Esophagus muscularis mucosa (tissue), 4 donors: ENCODE data around the gene NACC1. TPM values are rescaled to one million over a fixed set of nuclear protein-coding genes. Genes with fewer than 3 reads are reported as not detected.

Experiments used
- DNase-seq: peaks from one replicate; pipeline ENCODE4 v3.0.0-alpha.2; 2017; ENCODE audit errors: extremely low spot score
- H3K27ac ChIP-seq, 4 donors: fragments of 200-600 bp; sonication (generic); replicated peaks in 1 of 4; 1 replicate in 3 of 4; 2 replicates in 1 of 4; pipeline ENCODE4 v1.5.1; 2016 to 2019; ENCODE audit warnings: mild to moderate bottlenecking in 1 of 4
- H3K27me3 ChIP-seq, 4 donors: fragments of 200-600 bp; sonication (generic); one replicate each; pipeline versions ENCODE4 v1.5.1 to v1.6.0; 2016 to 2019
- H3K36me3 ChIP-seq, 4 donors: fragments of 200-600 bp; sonication (generic); one replicate each; pipeline ENCODE4 v1.5.1; 2016 to 2019
- H3K4me1 ChIP-seq, 4 donors: fragments of 200-600 bp; sonication (generic); one replicate each; pipeline ENCODE4 v1.5.1; 2016 to 2019
- H3K4me3 ChIP-seq, 4 donors: fragments of 200-600 bp; sonication (generic); 1 replicate in 2 of 4; 2 replicates in 2 of 4; pipeline ENCODE4 v1.5.1; 2016 to 2019; ENCODE audit warnings: mild to moderate bottlenecking in 4 of 4, moderate library complexity in 1 of 4
- H3K9me3 ChIP-seq, 4 donors: fragments of 200-600 bp; sonication (generic); 1 replicate in 3 of 4; 2 replicates in 1 of 4; pipeline ENCODE4 v1.5.1; 2016 to 2019
- CTCF ChIP-seq, 3 experiments: fragments of 200-600 bp in 2 of 3; fragments of 450-650 bp in 1 of 3; sonication (generic) in 2 of 3; IDR thresholded peaks; one replicate each; pipeline ENCODE4 v1.5.1; 2017 to 2019; ENCODE audit warnings: antibody characterized with exemption in 3 of 3, mild to moderate bottlenecking in 2 of 3, moderate library complexity in 1 of 3
- EP300 ChIP-seq: sonication (generic); formaldehyde crosslinking; IDR thresholded peaks from one replicate; pipeline ENCODE4 v1.6.1; 2017; ENCODE audit warnings: antibody characterized with exemption
- POLR2A ChIP-seq: fragments of 450-650 bp; IDR thresholded peaks from one replicate; pipeline ENCODE4 v1.6.1; 2017; ENCODE audit warnings: antibody characterized with exemption, moderate library complexity, mild to moderate bottlenecking, low read depth
- POLR2AphosphoS5 ChIP-seq, 2 donors: sonication (generic); formaldehyde crosslinking; IDR thresholded peaks; one replicate each; pipeline ENCODE4 v1.6.1; 2017; ENCODE audit warnings: antibody characterized with exemption in 2 of 2
- WGBS: methylation state at CpG from one replicate; pipeline ENCODE4 v1.1.5; 2018; 5-methylcytosine and 5-hydroxymethylcytosine counted together
- intact Hi-C: fragments of 100-400 bp; cut with DNase I; formaldehyde crosslinking; loops from one replicate; pipeline ENCODE4 v1.15.1; 2023
- total RNA-seq, 4 donors: library from RNA; depleted of rRNA; stranded (reverse); fragments of >200 nt; gene quantifications; one replicate each; pipeline versions ENCODE4 v1.1.0 to v1.2.1, GENCODE V29; 2016

The NACC1 gene
- total RNA-seq, 4 donors from 2014 or later, result 24.5 to 61.6 (median 29.6) TPM

GRCh38 chr19:13119627-13120026 is 1.6 kb downstream of the NACC1 start:
- Histone ChIP-seq H3K4me1 (peaks cover 39 to 62% (median 57%) of the 10 kb centered on the region in 4 donors), H3K27ac (peak overlapping the region in 1 of 4 donors; percentile 68), H3K27me3 (no peaks in the 10 kb centered on the region), H3K36me3 (peaks cover 0 to 16% (median 10%) of the 10 kb centered on the region in 4 donors), H3K4me3 (peak overlapping the region; percentile 67 to 97 (median 94)), H3K9me3 (no peaks in the 10 kb centered on the region)
- 60% methylated on average over 5 of the region's 8 CpGs for WGBS
- intact Hi-C loops, result no loop called here
- no peak for DNase-seq
- TF ChIP-seq EP300, result no peak

GRCh38 chr19:13120031-13120430 is 2.0 kb downstream of the NACC1 start:
- H3K4me3 ChIP-seq, result no peak overlapping the region
- no peak overlapping the region for H3K27ac ChIP-seq
- H3K27me3 ChIP-seq, result no peaks in the 10 kb centered on the region
- intact Hi-C loops, result no loop called here
- 76% methylated on average over 7 of the region's 9 CpGs for WGBS
- H3K9me3 ChIP-seq, result no peaks in the 10 kb centered on the region
- peaks cover 0 to 15% (median 9%) of the 10 kb centered on the region in 4 donors for H3K36me3 ChIP-seq
- peaks cover 39 to 61% (median 57%) of the 10 kb centered on the region in 4 donors for H3K4me1 ChIP-seq
- TF ChIP-seq EP300 (no peak), CTCF (IDR thresholded peaks at IDR 0.05) (no peak), POLR2AphosphoS5 (IDR thresholded peaks at IDR 0.05) (no peak)
- no peak for DNase-seq

- H3K36me3 ChIP-seq, result peaks cover 0 to 14% (median 6%) of the 10 kb centered on the region in 4 donors
- H3K27me3 ChIP-seq, result no peaks in the 10 kb centered on the region
- no peaks in the 10 kb centered on the region for H3K9me3 ChIP-seq
- H3K27ac ChIP-seq, result no peak overlapping the region
- peaks cover 33 to 53% (median 49%) of the 10 kb centered on the region in 4 donors for H3K4me1 ChIP-seq
- no peak overlapping the region for H3K4me3 ChIP-seq
- intact Hi-C loops, result no loop called here
- TF ChIP-seq POLR2A, result no peak
- no peak for TF ChIP-seq EP300
- no peak for TF ChIP-seq CTCF (IDR thresholded peaks at IDR 0.05)
- no peak for TF ChIP-seq POLR2AphosphoS5 (IDR thresholded peaks at IDR 0.05)
- 77% methylated on average over 10 of the region's 10 CpGs for WGBS
- DNase-seq, result no peak
Measured at GRCh38 chr19:13120817-13121216, 2.8 kb downstream of the NACC1 start.

- no peak for DNase-seq
- WGBS, result 84% methylated on average over 17 of the region's 18 CpGs
- TF ChIP-seq EP300, result no peak
- TF ChIP-seq POLR2AphosphoS5 (IDR thresholded peaks at IDR 0.05), result no peak
- TF ChIP-seq POLR2A, result no peak
- TF ChIP-seq CTCF (IDR thresholded peaks at IDR 0.05), result no peak
Measured at GRCh38 chr19:13121551-13122274, 3.6 kb downstream of the NACC1 start.

GRCh38 chr19:13122275-13122878 is 4.3 kb downstream of the NACC1 start:
- TF ChIP-seq EP300 (no peak), CTCF (IDR thresholded peaks at IDR 0.05) (no peak), POLR2AphosphoS5 (IDR thresholded peaks at IDR 0.05) (no peak), POLR2A (no peak)
- Histone ChIP-seq H3K27ac (no peak overlapping the region), H3K36me3 (peaks cover 0 to 20% (median 8%) of the 10 kb centered on the region in 4 donors), H3K4me3 (no peak overlapping the region), H3K4me1 (peaks cover 23 to 41% (median 36%) of the 10 kb centered on the region in 4 donors), H3K27me3 (no peaks in the 10 kb centered on the region), H3K9me3 (no peaks in the 10 kb centered on the region)
- WGBS, result 93% methylated on average over 13 of the region's 13 CpGs
- DNase-seq, result no peak
- intact Hi-C loops, result no loop called here

More at GRCh38 chr19:13121551-13122274, 3.6 kb downstream of the NACC1 start:
- H3K4me3 ChIP-seq, result no peak overlapping the region
- no peaks in the 10 kb centered on the region for H3K27me3 ChIP-seq
- intact Hi-C loops, result no loop called here
- H3K27ac ChIP-seq, result no peak overlapping the region
- H3K36me3 ChIP-seq, result peaks cover 0 to 20% (median 8%) of the 10 kb centered on the region in 4 donors
- H3K4me1 ChIP-seq, result peaks cover 28 to 48% (median 43%) of the 10 kb centered on the region in 4 donors
- no peaks in the 10 kb centered on the region for H3K9me3 ChIP-seq
